Stimulated activated naive CD8-positive, alpha-beta T cell treated with anti-CD3 and anti-CD28 coated beads, Interleukin-15, amount 100 ng/mL, for 72 hours (primary cell): ENCODE measurements around the gene RNF151.
A peak's percentile ranks its signal among the peaks of the same experiment; 100 is the strongest.

ENCODE experiments used
- ATAC-seq: fragments of 150-1000 bp; cut with Tn5 transposase; 2 replicates; pipeline ENCODE4 v1.10.0; 2021; ENCODE audit warnings: mild to moderate bottlenecking, moderate library complexity
- DNase-seq, 2 donors: peaks; one replicate each; pipeline ENCODE4 v3.0.0; 2021 to 2022
- H3K27ac Mint-ChIP-seq, 2 donors: one replicate each; pipeline ENCODE4 v1.8.0; 2022; ENCODE audit warnings: mild to moderate bottlenecking in 2 of 2, mixed read lengths in 2 of 2, moderate library complexity in 2 of 2
- H3K27me3 Mint-ChIP-seq: one replicate; pipeline ENCODE4 v1.8.0; 2022; ENCODE audit warnings: mixed read lengths
- H3K4me1 Mint-ChIP-seq: one replicate; pipeline ENCODE4 v1.8.0; 2022; ENCODE audit warnings: mild to moderate bottlenecking, mixed read lengths
- H3K4me3 Mint-ChIP-seq, 2 donors: one replicate each; pipeline ENCODE4 v1.8.0; 2022; ENCODE audit warnings: mild to moderate bottlenecking in 2 of 2, mixed read lengths in 2 of 2, moderate library complexity in 1 of 2
- H3K9me3 Mint-ChIP-seq, 2 donors: one replicate each; pipeline ENCODE4 v1.8.0; 2022; ENCODE audit warnings: mixed read lengths in 2 of 2

Gene RNF151

DNA sequence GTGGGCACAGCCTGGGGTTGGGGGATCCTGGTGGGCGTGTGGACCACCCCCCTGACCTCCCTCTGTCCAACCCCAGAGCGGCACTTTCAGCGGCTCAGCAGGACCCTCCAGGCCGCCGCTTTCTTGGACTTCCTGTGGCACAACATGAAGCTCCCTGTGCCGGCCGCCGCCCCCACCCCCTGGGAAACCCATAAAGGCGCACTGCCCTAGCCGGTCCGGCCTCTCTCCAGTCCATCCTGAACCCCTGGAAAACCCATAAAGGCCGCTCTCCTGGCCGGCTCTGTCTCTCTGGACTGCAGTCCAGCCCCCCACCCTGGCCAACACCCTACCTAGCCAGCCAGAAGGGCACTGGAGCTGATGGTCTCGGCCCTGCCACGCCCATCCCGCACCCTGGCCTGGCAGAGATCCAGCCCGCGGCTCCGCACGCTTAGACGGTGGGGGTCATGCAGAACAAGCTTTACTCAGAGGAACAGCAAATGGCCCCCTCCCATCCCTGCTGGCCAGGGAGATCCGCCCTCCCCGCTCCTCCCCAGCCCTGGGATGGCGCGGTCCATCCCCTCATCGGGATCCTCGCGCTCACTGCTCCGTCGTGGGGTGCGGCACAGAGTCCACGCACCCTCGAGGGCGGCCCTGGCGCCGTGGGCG is 11.9 kb downstream of the RNF151 start:
- H3K27me3 Mint-ChIP-seq: peaks cover 43% of the 10 kb centered on the region
- no peak overlapping the region for H3K4me3 Mint-ChIP-seq
- DNase-seq: no peak
- H3K4me1 Mint-ChIP-seq: peaks cover 43% of the 10 kb centered on the region
- ATAC-seq: no peak
- no peaks in the 10 kb centered on the region for H3K9me3 Mint-ChIP-seq
- H3K27ac Mint-ChIP-seq: no peak overlapping the region

DNA sequence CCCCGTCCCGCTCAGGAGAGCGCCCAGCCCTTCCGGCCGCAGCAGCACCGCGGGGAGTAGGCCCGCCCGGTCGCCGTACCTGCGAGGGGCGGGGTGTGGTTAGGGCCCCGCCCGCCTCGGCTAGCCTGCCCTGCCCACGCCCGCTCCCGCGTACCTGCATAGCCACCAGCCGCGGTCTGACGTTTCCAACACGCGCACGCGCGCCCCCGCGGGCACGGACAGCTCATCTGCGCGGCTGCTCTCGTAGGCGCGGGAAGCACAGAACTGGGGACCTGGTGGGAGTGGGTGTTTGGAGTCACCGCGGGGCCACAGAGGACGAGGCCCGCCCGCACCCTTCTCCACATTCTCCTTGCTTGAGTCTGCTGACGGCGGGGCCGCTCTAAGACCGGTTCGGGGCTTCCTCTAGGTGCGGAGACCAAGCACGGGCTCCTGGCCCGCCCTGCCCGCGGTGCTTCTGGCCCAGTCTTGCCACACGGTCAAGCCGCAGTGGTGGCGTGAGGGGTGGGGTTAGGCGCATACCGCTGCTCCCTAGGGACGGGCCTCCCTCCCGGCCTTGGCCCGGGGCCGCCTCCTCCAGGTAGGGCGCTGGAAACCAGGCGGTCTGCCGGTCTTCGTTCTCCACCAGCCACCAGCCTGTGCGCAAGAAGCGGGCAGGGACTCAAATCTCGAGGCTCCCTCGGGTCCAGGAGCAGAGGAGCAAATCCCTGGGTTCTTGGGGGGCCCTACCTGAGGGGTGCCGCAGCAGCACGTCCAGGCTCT is 12.8 kb downstream of the RNF151 start:
- Mint-ChIP-seq H3K9me3 (no peaks in the 10 kb centered on the region), H3K27ac (peak overlapping the region in 1 of 2 donors; percentile 19), H3K27me3 (peaks cover 46% of the 10 kb centered on the region), H3K4me1 (peaks cover 37% of the 10 kb centered on the region), H3K4me3 (peak overlapping the region in 1 of 2 donors; percentile 18)
- ATAC-seq: no peak
- DNase-seq: peak in 1 of 2 donors; percentile 23

DNA sequence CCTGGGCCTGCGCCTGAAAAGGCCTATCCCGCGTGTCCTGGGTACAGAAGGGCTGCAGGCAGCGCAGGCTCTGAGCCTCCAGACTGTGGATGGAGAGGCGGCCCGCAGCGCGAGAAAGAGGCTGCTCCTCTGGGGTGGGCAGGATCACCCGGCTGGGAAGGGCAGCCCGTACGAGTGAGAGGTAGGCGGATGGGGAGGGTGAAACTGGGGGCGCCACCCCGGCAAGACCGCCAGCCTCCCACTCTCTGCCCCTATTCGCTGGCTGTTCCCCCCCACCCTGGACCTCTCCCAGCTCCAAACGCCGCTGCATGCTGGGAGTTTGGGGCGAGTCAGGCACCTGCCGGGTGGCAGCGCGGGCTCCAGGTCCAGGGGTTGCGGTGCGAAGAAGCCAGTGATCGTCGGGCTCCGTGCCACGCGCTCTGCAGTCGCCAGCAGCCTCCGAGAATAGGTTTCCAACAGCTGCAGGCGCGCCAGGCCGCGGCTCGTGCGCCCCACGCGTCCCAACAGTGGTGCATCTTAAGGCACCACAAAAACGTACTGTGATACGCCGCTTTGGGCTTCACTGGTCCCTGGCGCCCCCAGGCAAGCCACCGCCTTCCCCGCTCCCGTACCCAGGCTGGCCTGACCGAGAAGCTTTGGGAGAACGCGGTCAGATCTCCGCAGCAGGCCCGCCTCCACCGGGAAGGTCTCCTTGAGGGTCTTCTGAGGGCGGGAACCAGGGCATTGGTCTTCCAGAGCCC is 13.5 kb downstream of the RNF151 start:
- Mint-ChIP-seq H3K4me1 (peaks cover 40% of the 10 kb centered on the region), H3K9me3 (no peaks in the 10 kb centered on the region), H3K27me3 (peaks cover 46% of the 10 kb centered on the region), H3K27ac (peak overlapping the region in 1 of 2 donors; percentile 19), H3K4me3 (no peak overlapping the region)
- ATAC-seq (no peak), DNase-seq (no peak)

DNA sequence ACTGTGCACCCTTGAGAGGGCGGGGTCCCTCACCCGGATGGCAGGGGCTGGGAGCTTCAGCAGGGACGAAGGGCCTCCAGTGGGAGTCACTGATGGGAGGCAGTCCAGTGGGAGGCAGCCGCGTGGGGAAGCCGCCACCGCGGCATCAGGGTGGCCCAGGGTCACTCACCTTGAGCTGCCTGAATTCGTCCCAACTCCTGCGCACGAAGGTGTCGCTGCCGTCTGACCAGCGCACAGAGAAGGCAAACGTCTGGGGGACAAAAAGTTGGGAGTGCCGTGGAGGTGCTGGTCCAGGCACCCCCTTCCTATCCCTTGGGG is 14.1 kb downstream of the RNF151 start:
- DNase-seq: no peak
- H3K27ac Mint-ChIP-seq: no peak overlapping the region

DNA sequence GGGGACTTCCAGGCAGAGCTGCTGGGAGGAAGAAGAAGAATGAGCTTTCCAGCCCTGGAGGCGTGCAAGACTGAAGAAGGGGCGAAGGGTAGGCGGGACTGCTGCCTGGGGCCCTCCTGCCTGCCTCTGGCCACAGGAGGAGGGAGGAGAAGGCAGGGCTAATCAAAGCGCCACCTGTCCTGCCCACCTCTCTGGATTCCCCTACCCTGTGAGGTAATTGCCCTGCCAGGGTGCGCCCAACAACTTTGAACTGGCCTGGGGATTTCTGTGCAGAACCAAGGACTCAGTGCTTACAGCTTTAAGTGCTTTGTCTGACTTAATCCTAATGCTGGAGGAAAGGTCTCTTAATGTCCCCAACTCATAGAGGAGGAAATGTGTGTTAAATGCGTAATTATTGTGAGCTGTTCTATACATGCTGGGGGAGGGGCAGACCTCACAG is 14.8 kb downstream of the RNF151 start, which contains the start of gene NOXO1:
Gene NOXO1 (minus strand): TSS at position 72 of the 439 bp plus-strand sequence. CDS start 290 bp downstream, outside the sequence.
- Mint-ChIP-seq H3K27me3 (peaks cover 46% of the 10 kb centered on the region), H3K27ac (no peak within 1 kb of the TSS), H3K9me3 (no peaks in the 10 kb centered on the region), H3K4me3 (peak within 1 kb of the TSS in 1 of 2 donors; percentile 6), H3K4me1 (peaks cover 52% of the 10 kb centered on the region)
- ATAC-seq (peak; percentile 32), DNase-seq (peak in 1 of 2 donors; percentile 44)

More for the DNA sequence above, 14.1 kb downstream of the RNF151 start:
- Mint-ChIP-seq H3K4me3 (no peak overlapping the region), H3K27me3 (peaks cover 46% of the 10 kb centered on the region), H3K4me1 (peaks cover 45% of the 10 kb centered on the region), H3K9me3 (no peaks in the 10 kb centered on the region)
- no peak for ATAC-seq

DNA sequence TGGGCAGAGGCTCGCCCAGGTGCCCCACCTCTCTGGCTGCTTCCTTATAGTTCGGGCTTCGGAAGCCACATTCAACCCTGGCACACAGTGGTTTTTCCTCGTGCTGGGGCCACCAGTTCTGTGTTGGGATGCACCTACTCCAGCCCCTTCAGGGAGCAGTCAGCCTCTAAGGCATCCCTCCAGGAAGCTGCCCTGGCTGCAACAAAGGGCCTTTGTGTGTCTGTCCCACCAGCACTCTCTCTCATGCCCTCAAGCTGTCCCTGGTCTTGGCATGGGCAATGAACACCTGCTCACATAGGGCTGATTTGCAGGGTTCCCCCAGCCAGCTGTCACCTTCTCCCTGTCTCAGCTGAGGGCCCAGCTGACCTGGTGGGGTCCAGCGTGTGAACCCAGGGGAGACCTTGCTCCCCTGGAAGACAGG is 15.4 kb downstream of the RNF151 start:
- H3K9me3 Mint-ChIP-seq: no peaks in the 10 kb centered on the region
- no peak for DNase-seq
- peaks cover 46% of the 10 kb centered on the region for H3K27me3 Mint-ChIP-seq
- peaks cover 53% of the 10 kb centered on the region for H3K4me1 Mint-ChIP-seq
- no peak overlapping the region for H3K27ac Mint-ChIP-seq
- H3K4me3 Mint-ChIP-seq: no peak overlapping the region
- ATAC-seq: no peak

DNA sequence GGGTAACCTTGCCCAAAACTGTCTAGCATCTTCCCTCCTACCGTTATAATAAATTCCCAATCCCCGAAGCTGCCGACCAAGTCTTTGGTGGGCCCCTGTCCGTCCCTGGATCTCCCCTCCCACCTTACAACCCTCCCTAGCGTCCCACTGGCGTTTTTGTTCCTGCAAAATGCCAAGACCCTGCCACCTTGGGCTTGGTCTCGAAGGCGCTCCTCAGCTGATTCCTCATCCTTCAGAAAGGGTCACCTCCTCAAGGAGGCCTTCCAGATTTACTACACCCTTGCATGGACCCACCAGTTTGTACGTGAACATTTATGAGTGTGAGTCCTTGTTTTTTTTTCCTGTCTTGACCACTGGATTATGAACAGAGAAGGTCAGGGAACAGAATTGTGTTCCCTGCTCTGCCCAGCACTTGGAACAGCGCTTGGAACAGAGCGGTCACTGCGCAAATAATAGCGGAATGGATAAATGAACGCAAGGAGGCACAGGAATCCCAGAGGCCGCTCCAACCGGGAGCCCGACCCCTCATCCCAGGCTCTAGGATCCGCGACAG is 16.4 kb downstream of the RNF151 start:
- H3K9me3 Mint-ChIP-seq: no peaks in the 10 kb centered on the region
- H3K27me3 Mint-ChIP-seq: peaks cover 49% of the 10 kb centered on the region
- peak overlapping the region; percentile 79 to 87 for H3K4me3 Mint-ChIP-seq
- no peak overlapping the region for H3K27ac Mint-ChIP-seq
- DNase-seq (no peak), ATAC-seq (no peak)
- peaks cover 53% of the 10 kb centered on the region for H3K4me1 Mint-ChIP-seq

DNA sequence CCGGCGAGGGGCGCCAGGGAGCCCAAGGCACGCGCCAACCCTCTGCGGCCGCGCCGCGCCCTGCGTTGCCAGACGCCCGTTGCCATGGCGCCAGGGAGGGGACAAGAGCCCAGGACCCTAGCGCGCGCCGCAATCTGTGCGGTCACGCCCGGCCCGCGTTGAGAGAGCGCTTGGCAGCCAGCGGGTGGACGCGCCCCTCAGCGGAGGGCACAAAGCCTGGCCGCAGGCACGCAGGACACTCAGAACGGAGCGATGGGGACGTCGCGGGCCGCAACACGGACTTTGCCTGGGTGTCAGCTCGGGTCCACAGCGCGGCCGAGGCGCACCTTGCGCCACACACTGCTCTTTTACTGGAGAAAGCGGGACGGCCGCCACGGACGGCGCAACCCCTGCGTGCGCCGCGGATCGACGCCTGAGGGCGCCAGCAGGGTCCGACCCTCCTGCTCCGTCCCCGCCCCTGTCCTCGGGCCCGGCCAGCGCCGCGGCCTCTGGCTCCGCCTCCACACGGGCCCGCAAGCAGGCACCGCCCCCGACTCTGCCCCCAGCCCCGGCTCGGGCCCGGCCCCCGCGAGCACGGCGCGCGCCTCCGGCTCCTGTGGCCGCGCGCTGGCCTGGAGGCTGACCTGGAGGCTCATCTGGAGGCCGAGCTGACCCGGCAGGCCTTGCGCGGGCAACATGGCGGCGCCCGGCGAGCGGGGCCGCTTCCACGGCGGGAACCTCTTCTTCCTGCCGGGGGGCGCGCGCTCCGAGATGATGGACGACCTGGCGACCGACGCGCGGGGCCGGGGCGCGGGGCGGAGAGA is 17.1 kb downstream of the RNF151 start, which contains the start of gene GFER:
Gene GFER (plus strand): TSS at position 650 of the 803 bp plus-strand sequence. CDS start 26 bp downstream, at position 676.
- DNase-seq (peak; percentile 82 to 84), ATAC-seq (peak; percentile 84)
- Mint-ChIP-seq H3K4me1 (peaks cover 53% of the 10 kb centered on the region), H3K4me3 (peak within 1 kb of the TSS; percentile 79 to 87), H3K27me3 (peaks cover 56% of the 10 kb centered on the region), H3K27ac (peak within 1 kb of the TSS; percentile 57 to 71), H3K9me3 (no peaks in the 10 kb centered on the region)

DNA sequence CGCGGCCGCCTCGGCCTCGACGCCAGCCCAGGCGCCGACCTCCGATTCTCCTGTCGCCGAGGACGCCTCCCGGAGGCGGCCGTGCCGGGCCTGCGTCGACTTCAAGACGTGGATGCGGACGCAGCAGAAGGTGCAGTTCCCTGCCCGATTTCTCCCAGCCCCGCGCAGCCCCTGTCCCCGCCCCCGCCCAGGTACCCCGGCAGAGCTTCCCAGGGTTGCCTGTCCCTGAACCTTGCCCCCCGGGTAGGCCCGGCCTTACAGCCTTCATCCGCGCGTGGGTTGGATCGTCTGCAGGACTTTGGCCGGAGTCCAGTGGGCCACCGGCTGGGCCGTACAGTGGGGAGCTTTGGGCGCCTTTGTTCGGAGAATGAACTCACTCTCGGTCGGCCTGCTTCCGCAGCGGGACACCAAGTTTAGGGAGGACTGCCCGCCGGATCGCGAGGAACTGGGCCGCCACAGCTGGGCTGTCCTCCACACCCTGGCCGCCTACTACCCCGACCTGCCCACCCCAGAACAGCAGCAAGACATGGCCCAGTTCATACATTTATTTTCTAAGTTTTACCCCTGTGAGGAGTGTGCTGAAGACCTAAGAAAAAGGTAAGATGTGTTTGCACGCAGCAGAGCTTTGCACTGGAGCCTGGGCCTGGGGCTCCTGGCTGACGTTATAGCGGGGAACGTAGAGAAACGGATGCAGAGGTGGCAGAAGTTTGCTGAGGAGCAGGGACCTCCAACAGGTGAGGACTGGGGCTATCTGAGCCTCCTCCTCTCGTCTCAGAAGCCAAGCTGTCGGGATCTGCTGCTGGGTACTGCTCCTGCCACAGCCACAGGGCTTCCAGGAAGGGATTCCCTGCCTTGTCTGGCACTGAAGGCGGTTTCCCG is 17.9 kb downstream of the RNF151 start:
- peak; percentile 32 for ATAC-seq
- peak overlapping the region; percentile 79 to 87 for H3K4me3 Mint-ChIP-seq
- peaks cover 61% of the 10 kb centered on the region for H3K4me1 Mint-ChIP-seq
- DNase-seq: no peak
- H3K27me3 Mint-ChIP-seq: peaks cover 62% of the 10 kb centered on the region
- peak overlapping the region in 1 of 2 donors; percentile 57 for H3K27ac Mint-ChIP-seq
- H3K9me3 Mint-ChIP-seq: no peaks in the 10 kb centered on the region

DNA sequence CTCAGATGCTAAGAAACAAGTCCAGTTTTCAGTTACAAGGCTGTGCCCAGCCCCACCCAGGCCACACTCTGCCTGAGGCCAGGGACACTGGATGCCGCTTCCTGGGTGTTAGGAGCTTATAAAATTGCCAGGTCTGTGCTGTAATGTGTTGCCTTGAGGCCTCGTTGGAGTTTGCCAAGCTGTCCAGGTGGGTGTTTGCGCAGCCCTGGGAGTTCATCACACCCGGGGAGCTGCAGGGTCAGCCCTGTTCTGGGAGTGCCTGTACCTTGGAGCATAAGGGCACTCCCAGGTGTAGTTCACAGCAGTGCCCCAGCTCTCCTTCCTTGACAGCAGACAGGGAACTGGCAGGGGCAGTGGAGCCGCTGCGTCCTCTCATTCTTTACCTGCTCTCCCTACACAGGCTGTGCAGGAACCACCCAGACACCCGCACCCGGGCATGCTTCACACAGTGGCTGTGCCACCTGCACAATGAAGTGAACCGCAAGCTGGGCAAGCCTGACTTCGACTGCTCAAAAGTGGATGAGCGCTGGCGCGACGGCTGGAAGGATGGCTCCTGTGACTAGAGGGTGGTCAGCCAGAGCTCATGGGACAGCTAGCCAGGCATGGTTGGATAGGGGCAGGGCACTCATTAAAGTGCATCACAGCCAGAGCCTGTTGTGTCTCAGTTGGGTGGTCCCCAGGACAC is 19.0 kb downstream of the RNF151 start:
- Mint-ChIP-seq H3K9me3 (no peaks in the 10 kb centered on the region), H3K4me1 (peaks cover 56% of the 10 kb centered on the region), H3K27ac (no peak overlapping the region), H3K27me3 (peaks cover 58% of the 10 kb centered on the region), H3K4me3 (peak overlapping the region; percentile 79 to 87)
- no peak for ATAC-seq
- no peak for DNase-seq

DNA sequence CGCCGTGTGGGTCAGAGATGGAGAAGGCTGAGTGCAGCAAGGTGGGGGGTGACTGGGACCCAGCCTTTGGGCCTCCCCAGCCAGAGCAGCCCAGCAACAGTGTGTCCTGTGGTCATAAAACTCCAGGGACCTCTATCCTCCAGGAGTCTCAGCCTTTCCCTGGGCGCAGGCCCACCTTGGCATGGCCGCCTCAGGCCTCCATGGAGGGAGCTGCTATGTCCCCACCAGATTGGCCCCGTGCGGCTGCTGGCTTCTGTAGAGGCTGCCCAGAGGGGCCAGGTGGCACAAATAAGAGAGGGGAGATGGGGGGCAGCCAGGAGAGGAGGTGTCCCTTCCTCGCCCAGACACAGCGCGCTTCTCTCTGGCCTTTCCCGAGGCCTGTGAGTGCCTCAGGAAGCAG is 20.5 kb downstream of the RNF151 start:
- H3K4me1 Mint-ChIP-seq: peaks cover 52% of the 10 kb centered on the region
- no peak overlapping the region for H3K27ac Mint-ChIP-seq
- ATAC-seq (no peak), DNase-seq (no peak)
- no peaks in the 10 kb centered on the region for H3K9me3 Mint-ChIP-seq
- H3K4me3 Mint-ChIP-seq: no peak overlapping the region
- H3K27me3 Mint-ChIP-seq: peaks cover 44% of the 10 kb centered on the region

DNA sequence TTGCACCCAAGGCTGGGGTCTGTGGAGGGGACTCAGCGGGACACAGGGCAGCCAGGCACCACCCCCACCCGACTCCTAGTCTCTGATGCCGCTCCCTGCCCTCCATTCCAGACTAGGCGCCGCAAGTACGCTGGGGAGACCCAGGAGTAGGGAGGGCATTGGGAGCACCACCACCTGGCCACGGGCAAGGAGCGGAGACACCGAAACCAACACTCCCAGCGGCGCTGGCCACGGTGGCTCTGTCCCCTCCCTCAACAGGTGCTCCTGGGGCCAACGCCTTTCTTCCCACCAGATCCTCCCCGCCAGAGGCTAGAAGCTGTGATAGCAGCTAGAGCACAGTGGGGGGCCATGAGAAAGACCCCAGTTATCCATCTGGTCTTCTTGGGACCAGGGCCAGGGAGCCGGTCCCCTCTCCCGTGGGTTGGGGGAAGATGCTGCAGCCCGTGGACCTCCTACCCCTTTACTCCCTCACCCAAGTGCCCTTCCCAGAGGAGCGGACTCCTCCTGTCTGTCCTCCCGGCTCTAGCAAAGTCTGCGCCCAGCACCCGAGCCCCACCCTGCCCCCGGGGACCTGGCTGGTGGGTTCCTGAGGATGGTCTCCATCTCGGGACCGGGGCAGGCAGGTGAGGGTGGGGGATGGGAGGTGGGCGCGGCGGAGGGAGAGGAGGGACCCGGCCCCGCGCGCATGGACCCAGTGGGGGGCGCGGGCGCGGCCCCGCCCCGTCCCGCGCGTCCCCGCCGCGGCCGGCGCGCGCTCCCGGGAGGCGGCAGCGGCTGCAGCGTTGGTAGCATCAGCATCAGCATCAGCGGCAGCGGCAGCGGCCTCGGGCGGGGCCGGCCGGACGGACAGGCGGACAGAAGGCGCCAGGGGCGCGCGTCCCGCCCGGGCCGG is 22.8 kb downstream of the RNF151 start, which contains the start of gene SYNGR3:
Gene SYNGR3 (plus strand): TSS at position 762 of the 892 bp plus-strand sequence. CDS start 133 bp downstream, outside the sequence.
- no peak for DNase-seq
- Mint-ChIP-seq H3K27ac (peak within 1 kb of the TSS in 1 of 2 donors; percentile 62), H3K4me3 (peak within 1 kb of the TSS; percentile 83 to 89), H3K27me3 (peaks cover 27% of the 10 kb centered on the region), H3K4me1 (peaks cover 51% of the 10 kb centered on the region), H3K9me3 (no peaks in the 10 kb centered on the region)
- ATAC-seq: no peak

DNA sequence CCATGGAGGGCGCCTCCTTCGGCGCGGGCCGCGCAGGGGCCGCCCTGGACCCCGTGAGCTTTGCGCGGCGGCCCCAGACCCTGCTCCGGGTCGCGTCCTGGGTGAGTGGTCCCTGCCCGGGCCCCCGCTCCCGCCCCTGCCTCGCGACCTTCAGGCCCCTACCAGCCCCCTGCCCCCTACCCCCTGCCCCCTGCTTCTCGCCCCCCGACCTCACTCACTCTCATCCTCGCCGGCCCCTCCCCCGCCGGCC is 23.4 kb downstream of the RNF151 start:
- DNase-seq (no peak), ATAC-seq (no peak)
- Mint-ChIP-seq H3K4me1 (peaks cover 45% of the 10 kb centered on the region), H3K27me3 (peaks cover 27% of the 10 kb centered on the region), H3K4me3 (peak overlapping the region; percentile 83 to 89), H3K27ac (no peak overlapping the region), H3K9me3 (no peaks in the 10 kb centered on the region)
